GM12878 (cell line): Measurements from ENCODE around the gene RANBP9. TPM values are rescaled to one million over a fixed set of nuclear protein-coding genes. Genes with fewer than 3 reads are reported as not detected.

Experiments used
- CEBPB ChIP-seq, 2 experiments: fragments of 150-350 bp in 1 of 2; IDR thresholded peaks; 2 replicates each; pipeline ENCODE4 v1.6.1; 2012 to 2014; ENCODE audit warnings: low read depth in 2 of 2, low read length in 2 of 2, borderline replicate concordance in 1 of 2, inconsistent platforms in 1 of 2
- CREB1 ChIP-seq: IDR thresholded peaks from 2 replicates; pipeline ENCODE4 v1.6.1; 2012; ENCODE audit warnings: low read depth, mild to moderate bottlenecking, inconsistent platforms
- EGR1 ChIP-seq, 2 experiments: IDR thresholded peaks; 1 replicate in 1 of 2; 2 replicates in 1 of 2; pipeline ENCODE4 v1.6.1; 2011 to 2012; ENCODE audit warnings: low read depth in 2 of 2, low read length in 2 of 2, borderline replicate concordance in 1 of 2, mild to moderate bottlenecking in 1 of 2, moderate library complexity in 1 of 2
- ETV6 ChIP-seq, 2 experiments: fragments of 450-650 bp in 1 of 2; IDR thresholded peaks in 1 of 2; conservative IDR thresholded peaks in 1 of 2; 2 replicates each; pipeline ENCODE4 v1.6.1; 2014; ENCODE audit warnings: antibody characterized with exemption in 1 of 2, borderline replicate concordance in 1 of 2, low read depth in 1 of 2, mild to moderate bottlenecking in 1 of 2, moderate library complexity in 1 of 2
- HCFC1 ChIP-seq: fragments of 150-350 bp; IDR thresholded peaks from 2 replicates; pipeline ENCODE4 v1.6.1; 2014; ENCODE audit warnings: low read length
- HDAC6 ChIP-seq: fragments of 200-600 bp; sonication (generic); IDR thresholded peaks from one replicate; pipeline ENCODE4 v1.8.0; 2017; ENCODE audit warnings: antibody characterized with exemption; ENCODE audit not compliant: unreplicated experiment
- MXI1 ChIP-seq: fragments of 150-350 bp; IDR thresholded peaks from 2 replicates; pipeline ENCODE4 v1.6.1; 2011; ENCODE audit warnings: low read depth, mild to moderate bottlenecking, inconsistent platforms, low read length, improper control_type of control experiment
- NBN ChIP-seq: fragments of 450-650 bp; IDR thresholded peaks from 2 replicates; pipeline ENCODE4 v1.6.1; 2016
- NRF1 ChIP-seq: conservative IDR thresholded peaks from 2 replicates; pipeline ENCODE4 v1.6.1; 2011; ENCODE audit warnings: mild to moderate bottlenecking, low read depth, low read length, improper control_type of control experiment
- PML ChIP-seq: IDR thresholded peaks from 2 replicates; pipeline ENCODE4 v1.6.1; 2012; ENCODE audit warnings: low read length, inconsistent platforms
- POLR2A ChIP-seq: IDR thresholded peaks from 2 replicates; pipeline ENCODE4 v1.6.1; 2011; ENCODE audit warnings: low read depth, mild to moderate bottlenecking, low read length
- RB1 ChIP-seq: fragments of 450-650 bp; formaldehyde crosslinking; IDR thresholded peaks from 2 replicates; pipeline ENCODE4 v1.6.1; 2017; ENCODE audit warnings: mild to moderate bottlenecking, borderline replicate concordance
- SUZ12 ChIP-seq: fragments of 200-600 bp; sonication (generic); IDR thresholded peaks from one replicate; pipeline ENCODE4 v1.6.1; 2018; ENCODE audit warnings: antibody characterized with exemption, mild to moderate bottlenecking; ENCODE audit not compliant: unreplicated experiment
- WRNIP1 ChIP-seq: IDR thresholded peaks from 2 replicates; pipeline ENCODE4 v1.6.1; 2011; ENCODE audit warnings: low read depth, low read length, improper control_type of control experiment, borderline replicate concordance
- YBX1 ChIP-seq: fragments of 450-650 bp; IDR thresholded peaks from 2 replicates; pipeline ENCODE4 v1.6.1; 2016; ENCODE audit warnings: antibody characterized with exemption
- ZNF622 ChIP-seq: fragments of 450-650 bp; IDR thresholded peaks from 2 replicates; pipeline ENCODE4 v1.6.1; 2017; ENCODE audit warnings: mild to moderate bottlenecking, inconsistent platforms
- ZZZ3 ChIP-seq: IDR thresholded peaks from 2 replicates; pipeline ENCODE4 v1.6.1; 2011; ENCODE audit warnings: low read depth; ENCODE audit not compliant: control insufficient read depth, insufficient read length
- polyA plus RNA-seq, 11 experiments: library from polyadenylated mRNA; depleted of rRNA in 4 of 11; unstranded in 6 of 11; stranded (reverse) in 5 of 11; fragments of >200 nt; fragmentation: Nextera tagmentation in 4 of 11; fragmentation: Illumina TruSeq in 1 of 11; extraction: Ambion mirVana in 4 of 11; extraction: Trizol in 1 of 11; gene quantifications; 1 replicate in 1 of 11; 2 replicates in 10 of 11; pipeline versions ENCODE4 v1.2.1 to v1.2.3, GENCODE V29; 2011 to 2016; ENCODE audit warnings: inconsistent platforms in 2 of 11, missing spikeins in 2 of 11, low read depth in 1 of 11
- total RNA-seq, 4 experiments: library from RNA; depleted of rRNA in 3 of 4; stranded (reverse); fragments of >200 nt in 3 of 4; fragmentation: Illumina TruSeq in 1 of 4; extraction: Trizol in 1 of 4; gene quantifications; 2 replicates each; pipeline versions ENCODE4 v1.2.1 to v1.2.3, GENCODE V29; 2013 to 2021
- TF ChIP-seq, protein P1 (sequence below): fragments of 150-350 bp; IDR thresholded peaks from 2 replicates; pipeline ENCODE4 v1.6.1; 2016; ENCODE audit warnings: low read depth, low read length
- TF ChIP-seq, protein P2 (sequence below): fragments of 450-650 bp; IDR thresholded peaks from 2 replicates; pipeline ENCODE4 v1.6.1; 2016; ENCODE audit warnings: mild to moderate bottlenecking, moderate library complexity, borderline replicate concordance

The RANBP9 gene
- total and polyA plus RNA-seq, 10 of the 15 experiments (the other 5 are each of a cell fraction or from before 2014, with no cell fraction given), result 3.7 to 43.1 (median 16.2) TPM

DNA sequence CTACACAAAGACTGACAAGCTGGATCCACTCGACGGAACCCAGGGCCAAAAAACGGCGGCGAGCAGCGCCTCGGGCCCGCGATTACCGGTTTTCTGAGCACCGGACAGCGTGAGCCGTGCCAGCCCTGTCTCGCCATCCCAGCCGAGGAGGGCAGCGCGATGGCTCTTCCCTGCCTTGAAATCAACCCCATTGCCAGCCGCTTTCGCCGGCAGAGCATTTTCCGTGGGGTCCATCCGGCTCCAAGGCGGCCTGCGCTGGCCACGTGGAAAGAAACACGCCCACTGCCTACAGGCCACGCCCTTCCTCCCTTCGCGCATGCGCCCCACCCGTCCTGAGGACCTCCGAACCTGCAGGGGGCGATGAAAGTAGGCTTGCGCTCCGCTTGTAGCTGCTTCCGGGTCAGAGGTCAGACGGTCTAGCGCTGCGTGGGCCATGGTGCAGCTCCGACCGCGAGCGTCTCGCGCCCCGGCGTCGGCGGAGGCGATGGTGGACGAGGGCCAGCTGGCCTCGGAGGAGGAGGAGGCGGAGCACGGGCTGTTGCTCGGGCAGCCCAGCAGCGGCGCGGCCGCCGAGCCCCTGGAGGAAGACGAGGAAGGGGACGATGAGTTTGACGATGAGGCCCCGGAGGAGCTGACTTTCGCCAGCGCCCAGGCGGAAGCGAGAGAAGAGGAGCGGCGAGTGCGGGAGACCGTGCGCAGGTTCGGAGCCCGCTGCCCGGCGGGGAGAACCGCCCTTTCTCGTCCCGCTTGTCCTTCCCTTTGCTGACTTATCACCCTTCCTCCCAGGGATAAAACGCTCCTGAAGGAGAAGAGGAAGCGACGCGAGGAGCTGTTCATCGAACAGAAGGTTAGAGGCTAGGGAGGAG is 96.5 kb downstream of the RANBP9 start, which contains the start of gene NOL7 (continued):
- TF ChIP-seq, protein P1, sequence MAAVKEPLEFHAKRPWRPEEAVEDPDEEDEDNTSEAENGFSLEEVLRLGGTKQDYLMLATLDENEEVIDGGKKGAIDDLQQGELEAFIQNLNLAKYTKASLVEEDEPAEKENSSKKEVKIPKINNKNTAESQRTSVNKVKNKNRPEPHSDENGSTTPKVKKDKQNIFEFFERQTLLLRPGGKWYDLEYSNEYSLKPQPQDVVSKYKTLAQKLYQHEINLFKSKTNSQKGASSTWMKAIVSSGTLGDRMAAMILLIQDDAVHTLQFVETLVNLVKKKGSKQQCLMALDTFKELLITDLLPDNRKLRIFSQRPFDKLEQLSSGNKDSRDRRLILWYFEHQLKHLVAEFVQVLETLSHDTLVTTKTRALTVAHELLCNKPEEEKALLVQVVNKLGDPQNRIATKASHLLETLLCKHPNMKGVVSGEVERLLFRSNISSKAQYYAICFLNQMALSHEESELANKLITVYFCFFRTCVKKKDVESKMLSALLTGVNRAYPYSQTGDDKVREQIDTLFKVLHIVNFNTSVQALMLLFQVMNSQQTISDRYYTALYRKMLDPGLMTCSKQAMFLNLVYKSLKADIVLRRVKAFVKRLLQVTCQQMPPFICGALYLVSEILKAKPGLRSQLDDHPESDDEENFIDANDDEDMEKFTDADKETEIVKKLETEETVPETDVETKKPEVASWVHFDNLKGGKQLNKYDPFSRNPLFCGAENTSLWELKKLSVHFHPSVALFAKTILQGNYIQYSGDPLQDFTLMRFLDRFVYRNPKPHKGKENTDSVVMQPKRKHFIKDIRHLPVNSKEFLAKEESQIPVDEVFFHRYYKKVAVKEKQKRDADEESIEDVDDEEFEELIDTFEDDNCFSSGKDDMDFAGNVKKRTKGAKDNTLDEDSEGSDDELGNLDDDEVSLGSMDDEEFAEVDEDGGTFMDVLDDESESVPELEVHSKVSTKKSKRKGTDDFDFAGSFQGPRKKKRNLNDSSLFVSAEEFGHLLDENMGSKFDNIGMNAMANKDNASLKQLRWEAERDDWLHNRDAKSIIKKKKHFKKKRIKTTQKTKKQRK, result no peak
- TF ChIP-seq ZNF622, result no peak
- TF ChIP-seq NRF1, result peak; percentile 88
- no peak for TF ChIP-seq SUZ12
- TF ChIP-seq HDAC6, result no peak
- peak; percentile 76 for TF ChIP-seq CREB1
- TF ChIP-seq PML, result peak; percentile 92
- TF ChIP-seq POLR2A, result peak; percentile 99
- TF ChIP-seq CEBPB (IDR thresholded peaks at IDR 0.05; ENCODE audit: borderline replicate concordance in 1 of 2, low read depth in 2 of 2, low read length in 2 of 2), result no peak
- TF ChIP-seq YBX1, result no peak
- TF ChIP-seq HCFC1, result peak; percentile 85
- no peak for TF ChIP-seq ETV6 (conservative IDR thresholded peaks at IDR 0.05 in 1 of 2, IDR thresholded peaks at IDR 0.05 in 1 of 2; ENCODE audit: borderline replicate concordance in 1 of 2, low read depth in 1 of 2)
- TF ChIP-seq EGR1 (IDR thresholded peaks at IDR 0.05; ENCODE audit: borderline replicate concordance in 1 of 2, low read depth in 2 of 2, low read length in 2 of 2), result peak; percentile 74 to 86
- TF ChIP-seq RB1, result peak; percentile 75; the same call in 1 of the 2 replicates
- no peak for TF ChIP-seq WRNIP1
- TF ChIP-seq ZZZ3, result no peak
- TF ChIP-seq MXI1, result peak; percentile 99
- TF ChIP-seq, protein P2, sequence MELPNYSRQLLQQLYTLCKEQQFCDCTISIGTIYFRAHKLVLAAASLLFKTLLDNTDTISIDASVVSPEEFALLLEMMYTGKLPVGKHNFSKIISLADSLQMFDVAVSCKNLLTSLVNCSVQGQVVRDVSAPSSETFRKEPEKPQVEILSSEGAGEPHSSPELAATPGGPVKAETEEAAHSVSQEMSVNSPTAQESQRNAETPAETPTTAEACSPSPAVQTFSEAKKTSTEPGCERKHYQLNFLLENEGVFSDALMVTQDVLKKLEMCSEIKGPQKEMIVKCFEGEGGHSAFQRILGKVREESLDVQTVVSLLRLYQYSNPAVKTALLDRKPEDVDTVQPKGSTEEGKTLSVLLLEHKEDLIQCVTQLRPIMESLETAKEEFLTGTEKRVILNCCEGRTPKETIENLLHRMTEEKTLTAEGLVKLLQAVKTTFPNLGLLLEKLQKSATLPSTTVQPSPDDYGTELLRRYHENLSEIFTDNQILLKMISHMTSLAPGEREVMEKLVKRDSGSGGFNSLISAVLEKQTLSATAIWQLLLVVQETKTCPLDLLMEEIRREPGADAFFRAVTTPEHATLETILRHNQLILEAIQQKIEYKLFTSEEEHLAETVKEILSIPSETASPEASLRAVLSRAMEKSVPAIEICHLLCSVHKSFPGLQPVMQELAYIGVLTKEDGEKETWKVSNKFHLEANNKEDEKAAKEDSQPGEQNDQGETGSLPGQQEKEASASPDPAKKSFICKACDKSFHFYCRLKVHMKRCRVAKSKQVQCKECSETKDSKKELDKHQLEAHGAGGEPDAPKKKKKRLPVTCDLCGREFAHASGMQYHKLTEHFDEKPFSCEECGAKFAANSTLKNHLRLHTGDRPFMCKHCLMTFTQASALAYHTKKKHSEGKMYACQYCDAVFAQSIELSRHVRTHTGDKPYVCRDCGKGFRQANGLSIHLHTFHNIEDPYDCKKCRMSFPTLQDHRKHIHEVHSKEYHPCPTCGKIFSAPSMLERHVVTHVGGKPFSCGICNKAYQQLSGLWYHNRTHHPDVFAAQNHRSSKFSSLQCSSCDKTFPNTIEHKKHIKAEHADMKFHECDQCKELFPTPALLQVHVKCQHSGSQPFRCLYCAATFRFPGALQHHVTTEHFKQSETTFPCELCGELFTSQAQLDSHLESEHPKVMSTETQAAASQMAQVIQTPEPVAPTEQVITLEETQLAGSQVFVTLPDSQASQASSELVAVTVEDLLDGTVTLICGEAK, result peak; percentile 90
- TF ChIP-seq NBN, result peak; percentile 68; the same call in 1 of the 2 replicates
